Cardiac fibroblast (primary cell): ENCODE results near the gene EIF4G3.
"Not testable (repeated sequence)": the region's sequence is repeated elsewhere in the genome, so short reads cannot be mapped to it uniquely, and the experiment has no call there.

Source experiments
- DNase-seq, 2 donors: peaks; one replicate each; pipeline versions ENCODE4 v3.0.0 to v3.0.0-alpha.2; 2010; ENCODE audit warnings: low read depth in 2 of 2
- H3K4me3 ChIP-seq, 2 donors: replicated peaks in 1 of 2; 1 replicate in 1 of 2; 2 replicates in 1 of 2; pipeline ENCODE4 v1.5.1; 2011; ENCODE audit warnings: low read depth in 2 of 2, low read length in 2 of 2, mild to moderate bottlenecking in 2 of 2, moderate library complexity in 1 of 2
- CTCF ChIP-seq: IDR thresholded peaks from one replicate; pipeline ENCODE4 v1.5.1; 2011; ENCODE audit warnings: low read depth, mild to moderate bottlenecking, low read length, inconsistent platforms

EIF4G3 gene

GRCh38 chr1:21212126-21212525 lies 35.4 kb upstream of the EIF4G3 start:
- H3K4me3 ChIP-seq = no peak overlapping the region
- DNase-seq = peak in 1 of 2 donors; percentile 42
- no peak for TF ChIP-seq CTCF

- DNase-seq, H3K4me3 ChIP-seq: not testable (repeated sequence)
These were observed 31.5 kb upstream of the EIF4G3 start for GRCh38 chr1:21208137-21208700.

GRCh38 chr1:21206117-21206516 lies 29.4 kb upstream of the EIF4G3 start:
- peak in 1 of 2 donors; percentile 41 for DNase-seq
- no peak for TF ChIP-seq CTCF

GRCh38 chr1:21205416-21205815 lies 28.7 kb upstream of the EIF4G3 start:
- DNase-seq = no peak
- no peak overlapping the region for H3K4me3 ChIP-seq
- TF ChIP-seq CTCF = no peak

More at GRCh38 chr1:21206117-21206516, 29.4 kb upstream of the EIF4G3 start:
- no peak overlapping the region for H3K4me3 ChIP-seq

- no peak for TF ChIP-seq CTCF
- no peak for DNase-seq
- H3K4me3 ChIP-seq = no peak overlapping the region
These were observed 25.0 kb upstream of the EIF4G3 start for GRCh38 chr1:21201650-21202049.

- DNase-seq = peak in 1 of 2 donors; percentile 61
- H3K4me3 ChIP-seq = not testable (repeated sequence)
These were observed 24.5 kb upstream of the EIF4G3 start for GRCh38 chr1:21201238-21201637.

- peak; percentile 39 to 62 for DNase-seq
- no peak overlapping the region for H3K4me3 ChIP-seq
- TF ChIP-seq CTCF = no peak
These were observed 24.1 kb upstream of the EIF4G3 start for GRCh38 chr1:21200767-21201166.

GRCh38 chr1:21198929-21199328 lies 22.2 kb upstream of the EIF4G3 start:
- no peak for TF ChIP-seq CTCF
- no peak for DNase-seq
- no peak overlapping the region for H3K4me3 ChIP-seq
